T-cell (primary cell): Measurements from ENCODE around the gene PTPRR. TPM values are rescaled to one million over a fixed set of nuclear protein-coding genes. Genes with fewer than 3 reads are reported as not detected.
"Not testable (repeated sequence)": the region's sequence is repeated elsewhere in the genome, so short reads cannot be mapped to it uniquely, and the experiment has no call there.

ENCODE experiments used
- ATAC-seq, 4 experiments: fragments of 200-7000 bp in 3 of 4; fragments of 150-1000 bp in 1 of 4; cut with Tn5 transposase; replicated peaks in 1 of 4; 1 replicate in 3 of 4; 2 replicates in 1 of 4; pipeline ENCODE4 v1.10.0; 2021; ENCODE audit warnings: moderate library complexity in 3 of 4, mild to moderate bottlenecking in 2 of 4, moderate number of reproducible peaks in 1 of 4
- CTCF ChIA-PET, 2 donors: fragments of 300-600 bp; sonication (Branson Sonifier 250); formaldehyde crosslinking; loops; one replicate each; lab custom pipeline; 2022; ENCODE audit warnings: antibody characterized with exemption in 2 of 2; lab: Charles Lee
- POLR2A ChIA-PET, 2 donors: fragments of 300-600 bp; sonication (Branson Sonifier 250); formaldehyde crosslinking; loops; one replicate each; lab custom pipeline; 2022; ENCODE audit warnings: antibody characterized with exemption in 2 of 2; lab: Charles Lee
- DNase-seq, 35 experiments: peaks; one replicate each; pipeline versions ENCODE4 v3.0.0 to v3.0.0-alpha.2; 2013 to 2023
- H3K27ac ChIP-seq: one replicate; pipeline ENCODE4 v1.5.1; 2013; ENCODE audit warnings: low read length
- H3K27me3 ChIP-seq, 2 experiments: replicated peaks in 1 of 2; 1 replicate in 1 of 2; 2 replicates in 1 of 2; pipeline versions ENCODE4 v1.6.1 to v1.7.0; 2013; ENCODE audit warnings: low read length in 1 of 2, mixed read lengths in 1 of 2; ENCODE audit not compliant: control insufficient read depth in 2 of 2, insufficient read depth in 2 of 2; ENCODE audit errors: extremely low read depth in 1 of 2
- H3K36me3 ChIP-seq, 2 donors: 1 replicate in 1 of 2; 2 replicates in 1 of 2; pipeline versions ENCODE4 v1.6.1 to v1.7.0; 2013; ENCODE audit warnings: low read length in 1 of 2; ENCODE audit not compliant: control insufficient read depth in 2 of 2, insufficient read depth in 1 of 2; ENCODE audit errors: extremely low read depth in 1 of 2
- H3K4me1 ChIP-seq, 2 experiments: 1 replicate in 1 of 2; 2 replicates in 1 of 2; pipeline versions ENCODE4 v1.6.1 to v1.7.0; 2013; ENCODE audit warnings: low read length in 2 of 2, mixed read lengths in 1 of 2; ENCODE audit not compliant: insufficient read depth in 2 of 2, control insufficient read depth in 1 of 2; ENCODE audit errors: extremely low read depth in 1 of 2
- H3K4me3 ChIP-seq, 2 donors: 1 replicate in 1 of 2; 2 replicates in 1 of 2; pipeline versions ENCODE4 v1.5.1 to v1.7.0; 2013; ENCODE audit warnings: mild to moderate bottlenecking in 2 of 2, low read length in 1 of 2, moderate library complexity in 1 of 2; ENCODE audit not compliant: control insufficient read depth in 1 of 2; ENCODE audit errors: extremely low read depth in 1 of 2
- H3K9me3 ChIP-seq: 2 replicates; pipeline ENCODE4 v1.7.0; 2013
- H3K27ac Mint-ChIP-seq, 2 donors: one replicate each; pipeline ENCODE4 v1.8.0; 2020 to 2021; ENCODE audit warnings: mild to moderate bottlenecking in 2 of 2, mixed read lengths in 2 of 2
- H3K27me3 Mint-ChIP-seq, 2 donors: one replicate each; pipeline ENCODE4 v1.8.0; 2021 to 2022; ENCODE audit warnings: mixed read lengths in 2 of 2
- H3K36me3 Mint-ChIP-seq: one replicate; pipeline ENCODE4 v1.8.0; 2021; ENCODE audit warnings: mixed read lengths
- H3K4me1 Mint-ChIP-seq, 3 donors: one replicate each; pipeline ENCODE4 v1.8.0; 2020 to 2022; ENCODE audit warnings: mixed read lengths in 3 of 3, mild to moderate bottlenecking in 1 of 3
- H3K4me3 Mint-ChIP-seq, 3 donors: one replicate each; pipeline ENCODE4 v1.8.0; 2020 to 2022; ENCODE audit warnings: mild to moderate bottlenecking in 3 of 3, mixed read lengths in 3 of 3, moderate library complexity in 3 of 3
- H3K9me3 Mint-ChIP-seq, 3 donors: one replicate each; pipeline ENCODE4 v1.8.0; 2020 to 2022; ENCODE audit warnings: mixed read lengths in 3 of 3
- WGBS: methylation state at CpG from one replicate; pipeline ENCODE4 v1.1.5; 2013; ENCODE audit warnings: missing lambda C conversion rate; ENCODE audit not compliant: insufficient coverage; 5-methylcytosine and 5-hydroxymethylcytosine counted together
- total RNA-seq, 35 experiments: library from RNA in 6 of 35; stranded (reverse) in 6 of 35; fragments of 120-200 nt in 1 of 35; gene quantifications; one replicate each; pipeline versions ENCODE4 v1.2.1 to v1.2.4 and lab custom pipeline; 2013 to 2026

PTPRR gene
- total RNA-seq, 5 donors from 2014 or later (not counting 1 experiment from before 2014, with no cell fraction given) = not detected

DNA sequence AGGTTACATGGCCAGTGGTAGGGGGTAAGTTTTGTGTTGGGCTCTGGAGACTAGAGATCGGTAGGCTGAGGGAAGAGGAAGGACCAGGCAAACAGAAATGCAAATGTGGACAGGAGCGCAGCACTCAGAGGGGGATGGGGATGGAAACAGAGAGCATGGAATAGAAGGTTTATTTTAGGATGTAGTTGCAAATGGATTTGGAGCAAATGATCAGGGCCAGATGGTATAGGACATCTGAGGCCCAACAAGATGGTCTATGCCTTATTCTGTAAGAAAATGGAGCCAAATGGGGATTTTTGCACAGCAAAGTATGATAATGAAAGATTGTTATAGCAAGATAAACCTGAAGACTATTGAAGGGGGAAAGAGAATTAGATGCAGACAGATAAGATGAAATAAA lies 180.8 kb downstream of the PTPRR start:
- Histone ChIP-seq H3K27ac (no peak overlapping the region), H3K4me1 (no peaks in the 10 kb centered on the region), H3K27me3 (no peaks in the 10 kb centered on the region), H3K4me3 (no peak overlapping the region), H3K36me3 (no peaks in the 10 kb centered on the region), H3K9me3 (no peaks in the 10 kb centered on the region)
- Mint-ChIP-seq H3K36me3 (no peaks in the 10 kb centered on the region), H3K4me3 (no peak overlapping the region), H3K27ac (no peak overlapping the region), H3K27me3 (peaks cover 12 to 18% of the 10 kb centered on the region in 2 donors), H3K9me3 (no peaks in the 10 kb centered on the region), H3K4me1 (no peaks in the 10 kb centered on the region)
- ChIA-PET POLR2A (no interaction called here), CTCF (no interaction called here)
- DNase-seq (no peak), ATAC-seq (no peak)
- 93% methylated on average over 2 of the region's 2 CpGs for WGBS

DNA sequence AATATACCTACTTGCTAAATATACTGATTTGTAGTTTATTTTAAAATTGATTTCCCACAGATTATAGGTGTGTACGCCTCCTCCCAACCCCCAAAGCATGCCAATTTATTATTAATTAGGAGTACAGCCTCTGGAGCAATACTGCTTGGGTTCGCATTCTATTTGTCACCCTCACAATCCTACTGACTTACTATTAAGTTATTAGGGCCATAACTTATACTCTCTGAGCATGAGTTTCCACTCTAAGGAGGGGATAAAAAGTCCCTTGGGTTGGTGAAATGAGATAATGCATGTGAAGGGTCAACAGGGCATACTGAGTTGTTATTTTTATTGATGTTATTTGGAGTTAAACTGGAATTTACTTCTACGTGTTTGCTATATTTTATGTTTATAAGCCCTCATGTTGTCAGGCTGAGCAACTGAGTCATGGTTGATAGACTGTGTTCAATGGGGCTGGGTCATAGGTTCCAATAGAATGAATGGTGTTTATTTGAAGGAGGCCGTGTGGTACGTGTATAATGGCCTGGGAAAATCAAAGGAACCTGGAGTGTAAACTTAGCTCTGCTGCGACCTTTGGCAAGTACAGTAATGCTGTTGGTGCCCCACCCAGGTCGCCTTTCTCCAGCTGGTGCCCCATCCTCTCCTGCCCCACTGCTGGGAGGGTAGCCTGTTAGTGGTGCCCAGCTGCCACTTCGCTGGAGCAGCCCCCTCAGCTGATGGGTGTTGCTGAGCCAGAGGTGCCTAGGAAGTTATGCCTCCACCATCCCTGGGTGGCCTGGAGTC lies 184.0 kb downstream of the PTPRR start:
- WGBS = 78% methylated on average over 6 of the region's 8 CpGs
- ATAC-seq = peak in 1 of 4 experiments; percentile 22
- H3K4me3 Mint-ChIP-seq = no peak overlapping the region
- DNase-seq = no peak
- Histone ChIP-seq H3K4me3 (no peak overlapping the region), H3K9me3 (no peaks in the 10 kb centered on the region), H3K27ac (no peak overlapping the region), H3K27me3 (no peaks in the 10 kb centered on the region), H3K36me3 (no peaks in the 10 kb centered on the region), H3K4me1 (no peaks in the 10 kb centered on the region)
- no peaks in the 10 kb centered on the region for H3K9me3 Mint-ChIP-seq
- H3K27me3 Mint-ChIP-seq = peaks cover 15 to 19% of the 10 kb centered on the region in 2 donors
- no peaks in the 10 kb centered on the region for H3K4me1 Mint-ChIP-seq
- CTCF ChIA-PET = no interaction called here
- H3K27ac Mint-ChIP-seq = no peak overlapping the region
- POLR2A ChIA-PET = no interaction called here
- H3K36me3 Mint-ChIP-seq = no peaks in the 10 kb centered on the region

GRCh38 chr12:70735197-70735596 lies 185.3 kb downstream of the PTPRR start:
- H3K4me3 Mint-ChIP-seq, H3K4me1 Mint-ChIP-seq, H3K27me3 ChIP-seq, H3K27ac ChIP-seq, H3K9me3 ChIP-seq, POLR2A ChIA-PET, H3K9me3 Mint-ChIP-seq, H3K36me3 ChIP-seq, H3K4me3 ChIP-seq, H3K27ac Mint-ChIP-seq, DNase-seq, H3K36me3 Mint-ChIP-seq, H3K4me1 ChIP-seq, ATAC-seq: not testable (repeated sequence)
- WGBS = no CpG with 5 or more reads among the region's 3 CpGs
- CTCF ChIA-PET = interaction anchor here in 1 of 2 donors (1.0 kb wide), 1 partner anchor 854 kb away, joined by 3 read pairs; no protein-coding TSS in a partner anchor
- peaks cover 10 to 12% of the 10 kb centered on the region in 2 donors for H3K27me3 Mint-ChIP-seq

- H3K4me3 Mint-ChIP-seq = no peak overlapping the region
- ChIA-PET CTCF (interaction anchor here (0.6 to 1.9 kb wide), 15 partner anchors 12 to 1441 kb away, joined by 3 to 13 read pairs (median 6); no protein-coding TSS in a partner anchor), POLR2A (interaction anchor here in 1 of 2 donors (0.6 kb wide), 1 partner anchor 14 kb away, joined by 3 read pairs; no protein-coding TSS in a partner anchor)
- Histone ChIP-seq H3K27ac (no peak overlapping the region), H3K9me3 (no peaks in the 10 kb centered on the region), H3K27me3 (no peaks in the 10 kb centered on the region), H3K36me3 (no peaks in the 10 kb centered on the region), H3K4me3 (no peak overlapping the region), H3K4me1 (no peaks in the 10 kb centered on the region)
- no peaks in the 10 kb centered on the region for H3K4me1 Mint-ChIP-seq
- WGBS = no CpG with 5 or more reads among the region's 4 CpGs
- ATAC-seq (peak in 1 of 4 experiments; percentile 58), DNase-seq (peak in 1 of 35 experiments; percentile 41)
- H3K27ac Mint-ChIP-seq = no peak overlapping the region
- no peaks in the 10 kb centered on the region for H3K9me3 Mint-ChIP-seq
- no peaks in the 10 kb centered on the region for H3K36me3 Mint-ChIP-seq
- peaks cover 5 to 10% of the 10 kb centered on the region in 2 donors for H3K27me3 Mint-ChIP-seq
Measured at GRCh38 chr12:70733385-70733784, 187.2 kb downstream of the PTPRR start.

- Histone ChIP-seq H3K4me1 (no peaks in the 10 kb centered on the region), H3K9me3 (no peaks in the 10 kb centered on the region), H3K4me3 (no peak overlapping the region), H3K27ac (no peak overlapping the region), H3K27me3 (no peaks in the 10 kb centered on the region), H3K36me3 (no peaks in the 10 kb centered on the region)
- ATAC-seq (no peak), DNase-seq (no peak)
- 73% methylated on average over 7 of the region's 8 CpGs for WGBS
- Mint-ChIP-seq H3K36me3 (no peaks in the 10 kb centered on the region), H3K9me3 (no peaks in the 10 kb centered on the region), H3K4me3 (no peak overlapping the region), H3K27ac (no peak overlapping the region), H3K4me1 (no peaks in the 10 kb centered on the region), H3K27me3 (peaks cover 5 to 8% of the 10 kb centered on the region in 2 donors)
- CTCF ChIA-PET = interaction anchor here in 1 of 2 donors (0.6 to 1.9 kb wide), 3 partner anchors 11 to 853 kb away, joined by 3 to 7 read pairs (median 5); no protein-coding TSS in a partner anchor
- POLR2A ChIA-PET = no interaction called here
Measured at GRCh38 chr12:70732287-70732686, 188.3 kb downstream of the PTPRR start.

DNA sequence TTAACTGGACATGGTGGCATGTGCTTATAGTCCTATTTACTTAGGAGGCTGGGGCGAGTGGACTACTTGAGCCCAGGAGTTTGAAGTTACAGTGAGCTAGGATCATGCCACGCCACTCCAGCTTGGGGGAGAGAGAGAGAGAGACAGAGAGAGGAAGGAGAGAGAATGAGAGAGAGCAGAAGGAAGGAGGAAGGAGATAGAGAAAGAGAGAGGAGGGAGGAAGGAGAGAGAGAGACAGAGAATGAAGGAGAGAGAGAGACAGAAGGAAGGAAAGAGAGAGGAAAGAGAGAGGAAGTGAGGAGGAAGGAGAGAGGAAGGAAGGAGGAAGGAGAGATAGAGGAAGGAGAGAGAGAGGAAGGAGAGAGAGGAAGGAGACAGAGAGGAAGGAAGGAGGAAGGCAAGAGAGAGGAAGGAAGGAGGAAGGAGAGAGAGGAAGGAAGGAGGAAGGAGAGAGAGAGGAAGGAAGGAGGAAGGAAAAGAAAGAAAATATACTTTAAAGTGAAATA lies 189.8 kb downstream of the PTPRR start:
- CTCF ChIA-PET = interaction anchor here in 1 of 2 donors (0.6 kb wide), 1 partner anchor 56 kb away, joined by 5 read pairs; no protein-coding TSS in a partner anchor
- H3K4me1 Mint-ChIP-seq = no peaks in the 10 kb centered on the region
- POLR2A ChIA-PET = interaction anchor here in 1 of 2 donors (0.7 kb wide), 1 partner anchor 16 kb away, joined by 4 read pairs; no protein-coding TSS in a partner anchor

More for the DNA sequence above, 189.8 kb downstream of the PTPRR start:
- DNase-seq = no peak
- Mint-ChIP-seq H3K27ac (no peak overlapping the region), H3K9me3 (no peaks in the 10 kb centered on the region), H3K4me3 (no peak overlapping the region), H3K36me3 (no peaks in the 10 kb centered on the region), H3K27me3 (peaks cover 5 to 7% of the 10 kb centered on the region in 2 donors)
- Histone ChIP-seq H3K27me3 (no peaks in the 10 kb centered on the region), H3K4me3 (no peak overlapping the region), H3K4me1 (no peaks in the 10 kb centered on the region), H3K27ac (no peak overlapping the region), H3K36me3 (no peaks in the 10 kb centered on the region), H3K9me3 (no peaks in the 10 kb centered on the region)
- ATAC-seq = no peak
- 56% methylated on average over 2 of the region's 2 CpGs for WGBS
